Measurements from ENCODE around the gene CATSPERB. TPM values are rescaled to one million over a fixed set of nuclear protein-coding genes. Genes with fewer than 3 reads are reported as not detected.
"Not testable (repeated sequence)": the region's sequence is repeated elsewhere in the genome, so short reads cannot be mapped to it uniquely, and the experiment has no call there.

CATSPERB gene
- total RNA-seq, 5 donors from 2014 or later (not counting 1 experiment from before 2014, with no cell fraction given), result 2.5 to 6.2 (median 4.0) TPM

GRCh38 chr14:91674911-91675310 lies 57.0 kb downstream of the CATSPERB start:
- no peak overlapping the region for H3K4me3 Mint-ChIP-seq
- no peaks in the 10 kb centered on the region for H3K4me1 Mint-ChIP-seq
- H3K27ac ChIP-seq (ENCODE audit: low read length), result no peak overlapping the region

GRCh38 chr14:91669867-91670266 lies 62.0 kb downstream of the CATSPERB start:
- POLR2A ChIA-PET, result no interaction called here

More at GRCh38 chr14:91674911-91675310, 57.0 kb downstream of the CATSPERB start:
- no peak overlapping the region for H3K4me3 ChIP-seq (ENCODE audit: control insufficient read depth in 1 of 2, extremely low read depth in 1 of 2, low read length in 1 of 2)
- H3K36me3 ChIP-seq (ENCODE audit: control insufficient read depth in 2 of 2, extremely low read depth in 1 of 2, insufficient read depth in 1 of 2, low read length in 1 of 2), result peaks cover 0 to 2% of the 10 kb centered on the region in 2 donors
- POLR2A ChIA-PET, result interaction anchor here in 1 of 2 donors (0.7 kb wide), 1 partner anchor 127 kb away, joined by 3 read pairs; no protein-coding TSS in a partner anchor
- ATAC-seq (replicated peaks in 1 of 4), result no peak
- DNase-seq, result no peak
- H3K9me3 ChIP-seq, result no peaks in the 10 kb centered on the region
- H3K36me3 Mint-ChIP-seq, result peaks cover 5% of the 10 kb centered on the region
- CTCF ChIA-PET, result no interaction called here
- H3K27me3 Mint-ChIP-seq, result no peaks in the 10 kb centered on the region
- H3K4me1 ChIP-seq (ENCODE audit: control insufficient read depth in 1 of 2, extremely low read depth in 1 of 2, insufficient read depth in 2 of 2, low read length in 2 of 2), result no peaks in the 10 kb centered on the region
- peaks cover 3 to 14% (median 8%) of the 10 kb centered on the region in 3 donors for H3K9me3 Mint-ChIP-seq
- no peak overlapping the region for H3K27ac Mint-ChIP-seq
- 100% methylated on average over 2 of the region's 3 CpGs for WGBS (ENCODE audit: insufficient coverage)
- H3K27me3 ChIP-seq (replicated peaks in 1 of 2; ENCODE audit: control insufficient read depth in 2 of 2, extremely low read depth in 1 of 2, insufficient read depth in 2 of 2, low read length in 1 of 2), result no peaks in the 10 kb centered on the region

GRCh38 chr14:91667101-91667500 lies 64.8 kb downstream of the CATSPERB start:
- H3K9me3 Mint-ChIP-seq; H3K36me3 ChIP-seq (ENCODE audit: control insufficient read depth in 2 of 2, extremely low read depth in 1 of 2, insufficient read depth in 1 of 2, low read length in 1 of 2); H3K4me3 Mint-ChIP-seq; POLR2A ChIA-PET; H3K9me3 ChIP-seq; H3K27ac ChIP-seq (ENCODE audit: low read length); H3K27ac Mint-ChIP-seq; H3K27me3 ChIP-seq (replicated peaks in 1 of 2; ENCODE audit: control insufficient read depth in 2 of 2, extremely low read depth in 1 of 2, insufficient read depth in 2 of 2, low read length in 1 of 2); H3K4me1 ChIP-seq (ENCODE audit: control insufficient read depth in 1 of 2, extremely low read depth in 1 of 2, insufficient read depth in 2 of 2, low read length in 2 of 2); H3K27me3 Mint-ChIP-seq; DNase-seq; ATAC-seq (replicated peaks in 1 of 4); CTCF ChIA-PET; H3K4me3 ChIP-seq (ENCODE audit: control insufficient read depth in 1 of 2, extremely low read depth in 1 of 2, low read length in 1 of 2); H3K4me1 Mint-ChIP-seq: not testable (repeated sequence)
- WGBS (ENCODE audit: insufficient coverage), result 100% methylated on average over 1 of the region's 2 CpGs
- H3K36me3 Mint-ChIP-seq, result peaks cover 23% of the 10 kb centered on the region

More at GRCh38 chr14:91669867-91670266, 62.0 kb downstream of the CATSPERB start:
- Histone ChIP-seq H3K27me3 (replicated peaks in 1 of 2; ENCODE audit: control insufficient read depth in 2 of 2, extremely low read depth in 1 of 2, insufficient read depth in 2 of 2, low read length in 1 of 2) (no peaks in the 10 kb centered on the region), H3K9me3 (no peaks in the 10 kb centered on the region), H3K27ac (ENCODE audit: low read length) (no peak overlapping the region), H3K4me1 (ENCODE audit: control insufficient read depth in 1 of 2, extremely low read depth in 1 of 2, insufficient read depth in 2 of 2, low read length in 2 of 2) (no peaks in the 10 kb centered on the region), H3K36me3 (ENCODE audit: control insufficient read depth in 2 of 2, extremely low read depth in 1 of 2, insufficient read depth in 1 of 2, low read length in 1 of 2) (peaks cover 2 to 3% of the 10 kb centered on the region in 2 donors), H3K4me3 (ENCODE audit: control insufficient read depth in 1 of 2, extremely low read depth in 1 of 2, low read length in 1 of 2) (no peak overlapping the region)
- Mint-ChIP-seq H3K27me3 (no peaks in the 10 kb centered on the region), H3K4me1 (no peaks in the 10 kb centered on the region), H3K36me3 (peaks cover 19% of the 10 kb centered on the region), H3K4me3 (no peak overlapping the region), H3K9me3 (peaks cover 0 to 8% (median 0%) of the 10 kb centered on the region in 3 donors), H3K27ac (no peak overlapping the region)
- no peak for DNase-seq
- WGBS (ENCODE audit: insufficient coverage), result 48% methylated on average over 2 of the region's 2 CpGs
- CTCF ChIA-PET, result no interaction called here
- no peak for ATAC-seq (replicated peaks in 1 of 4)

GRCh38 chr14:91660790-91661189 lies 71.1 kb downstream of the CATSPERB start:
- no peaks in the 10 kb centered on the region for H3K27me3 Mint-ChIP-seq
- DNase-seq (no peak), ATAC-seq (replicated peaks in 1 of 4) (no peak)
- WGBS (ENCODE audit: insufficient coverage), result no CpG with 5 or more reads among the region's 2 CpGs
- CTCF ChIA-PET, result interaction anchor here in 1 of 2 donors (0.6 kb wide), 1 partner anchor 94 kb away, joined by 5 read pairs; no protein-coding TSS in a partner anchor
- H3K4me3 ChIP-seq (ENCODE audit: control insufficient read depth in 1 of 2, extremely low read depth in 1 of 2, low read length in 1 of 2), result no peak overlapping the region
- POLR2A ChIA-PET, result no interaction called here
- no peaks in the 10 kb centered on the region for H3K27me3 ChIP-seq (replicated peaks in 1 of 2; ENCODE audit: control insufficient read depth in 2 of 2, extremely low read depth in 1 of 2, insufficient read depth in 2 of 2, low read length in 1 of 2)
- no peaks in the 10 kb centered on the region for H3K4me1 ChIP-seq (ENCODE audit: control insufficient read depth in 1 of 2, extremely low read depth in 1 of 2, insufficient read depth in 2 of 2, low read length in 2 of 2)
- no peak overlapping the region for H3K27ac ChIP-seq (ENCODE audit: low read length)
- peaks cover 15% of the 10 kb centered on the region for H3K36me3 Mint-ChIP-seq
- H3K9me3 Mint-ChIP-seq, result no peaks in the 10 kb centered on the region
- no peaks in the 10 kb centered on the region for H3K36me3 ChIP-seq (ENCODE audit: control insufficient read depth in 2 of 2, extremely low read depth in 1 of 2, insufficient read depth in 1 of 2, low read length in 1 of 2)
- H3K4me3 Mint-ChIP-seq, result no peak overlapping the region
- H3K4me1 Mint-ChIP-seq, result no peaks in the 10 kb centered on the region
- no peak overlapping the region for H3K27ac Mint-ChIP-seq
- H3K9me3 ChIP-seq, result no peaks in the 10 kb centered on the region

GRCh38 chr14:91654836-91655235 lies 77.0 kb downstream of the CATSPERB start:
- DNase-seq (no peak), ATAC-seq (replicated peaks in 1 of 4) (no peak)
- Mint-ChIP-seq H3K27me3 (no peaks in the 10 kb centered on the region), H3K27ac (no peak overlapping the region), H3K36me3 (peaks cover 15% of the 10 kb centered on the region), H3K4me1 (peaks cover 0 to 19% (median 6%) of the 10 kb centered on the region in 3 donors), H3K9me3 (peaks cover 0 to 6% (median 4%) of the 10 kb centered on the region in 3 donors), H3K4me3 (no peak overlapping the region)
- 100% methylated on average over 1 of the region's 1 CpG for WGBS (ENCODE audit: insufficient coverage)
- POLR2A ChIA-PET, result interaction anchor here in 1 of 2 donors (0.6 kb wide), 1 partner anchor 48 kb away, joined by 7 read pairs; no protein-coding TSS in a partner anchor
- no peaks in the 10 kb centered on the region for H3K27me3 ChIP-seq (replicated peaks in 1 of 2; ENCODE audit: control insufficient read depth in 2 of 2, extremely low read depth in 1 of 2, insufficient read depth in 2 of 2, low read length in 1 of 2)
- H3K27ac ChIP-seq (ENCODE audit: low read length), result no peak overlapping the region
- CTCF ChIA-PET, result no interaction called here
- no peaks in the 10 kb centered on the region for H3K9me3 ChIP-seq
- H3K4me3 ChIP-seq (ENCODE audit: control insufficient read depth in 1 of 2, extremely low read depth in 1 of 2, low read length in 1 of 2), result no peak overlapping the region
- no peaks in the 10 kb centered on the region for H3K4me1 ChIP-seq (ENCODE audit: control insufficient read depth in 1 of 2, extremely low read depth in 1 of 2, insufficient read depth in 2 of 2, low read length in 2 of 2)
- H3K36me3 ChIP-seq (ENCODE audit: control insufficient read depth in 2 of 2, extremely low read depth in 1 of 2, insufficient read depth in 1 of 2, low read length in 1 of 2), result no peaks in the 10 kb centered on the region

GRCh38 chr14:91653451-91653850 lies 78.4 kb downstream of the CATSPERB start:
- no peak for DNase-seq
- no CpG with 5 or more reads among the region's 2 CpGs for WGBS (ENCODE audit: insufficient coverage)
- Mint-ChIP-seq H3K36me3 (peaks cover 15% of the 10 kb centered on the region), H3K4me3 (no peak overlapping the region), H3K9me3 (peaks cover 0 to 6% (median 4%) of the 10 kb centered on the region in 3 donors), H3K27me3 (no peaks in the 10 kb centered on the region), H3K27ac (no peak overlapping the region), H3K4me1 (peaks cover 0 to 19% (median 6%) of the 10 kb centered on the region in 3 donors)
- Histone ChIP-seq H3K9me3 (no peaks in the 10 kb centered on the region), H3K4me3 (ENCODE audit: control insufficient read depth in 1 of 2, extremely low read depth in 1 of 2, low read length in 1 of 2) (no peak overlapping the region), H3K4me1 (ENCODE audit: control insufficient read depth in 1 of 2, extremely low read depth in 1 of 2, insufficient read depth in 2 of 2, low read length in 2 of 2) (no peaks in the 10 kb centered on the region), H3K27ac (ENCODE audit: low read length) (no peak overlapping the region), H3K27me3 (replicated peaks in 1 of 2; ENCODE audit: control insufficient read depth in 2 of 2, extremely low read depth in 1 of 2, insufficient read depth in 2 of 2, low read length in 1 of 2) (peaks cover 0 to 2% of the 10 kb centered on the region in 2 experiments), H3K36me3 (ENCODE audit: control insufficient read depth in 2 of 2, extremely low read depth in 1 of 2, insufficient read depth in 1 of 2, low read length in 1 of 2) (no peaks in the 10 kb centered on the region)
- ChIA-PET POLR2A (no interaction called here), CTCF (no interaction called here)
- no peak for ATAC-seq (replicated peaks in 1 of 4)

All from T-cell (primary cell).